NCI-H2227 (cell line): Measurements from ENCODE around the gene SYCE1L.
"Not testable (repeated sequence)": the region's sequence is repeated elsewhere in the genome, so short reads cannot be mapped to it uniquely, and the experiment has no call there.

Source experiments
- DNase-seq: peaks from one replicate; lab custom pipeline; 2025; ENCODE audit not compliant: unreplicated experiment; lab: John Stamatoyannopoulos, UW

SYCE1L gene

GRCh38 chr16:77199211-77199610, at the start of gene SYCE1L:
Gene SYCE1L, plus strand, starts transcription at chr16:77199408. Its CDS starts 44 bp downstream, at chr16:77199452.
- no peak for DNase-seq

- no peak for DNase-seq
These were observed 41.7 kb upstream of the SYCE1L start for GRCh38 chr16:77157346-77158058.

- no peak for DNase-seq
These were observed 40.9 kb upstream of the SYCE1L start for GRCh38 chr16:77158293-77158692.

GRCh38 chr16:77165006-77165405, 34.2 kb upstream of the SYCE1L start:
- DNase-seq: no peak

- DNase-seq: not testable (repeated sequence)
These were observed 33.5 kb upstream of the SYCE1L start for GRCh38 chr16:77165536-77166236.

GRCh38 chr16:77166726-77167125, 32.5 kb upstream of the SYCE1L start:
- DNase-seq: no peak

GRCh38 chr16:77168901-77169300, 30.3 kb upstream of the SYCE1L start:
- DNase-seq: no peak

GRCh38 chr16:77169650-77170236, 29.5 kb upstream of the SYCE1L start:
- peak; percentile 76 for DNase-seq

- DNase-seq: no peak
These were observed 28.4 kb upstream of the SYCE1L start for GRCh38 chr16:77170805-77171204.

- peak; percentile 83 for DNase-seq
These were observed 27.2 kb upstream of the SYCE1L start for GRCh38 chr16:77171745-77172635.

GRCh38 chr16:77172951-77173350, 26.3 kb upstream of the SYCE1L start:
- no peak for DNase-seq

- no peak for DNase-seq
These were observed 16.1 kb upstream of the SYCE1L start for GRCh38 chr16:77183137-77183536.

- not testable (repeated sequence) for DNase-seq
These were observed 12.9 kb upstream of the SYCE1L start for GRCh38 chr16:77186298-77186697.

GRCh38 chr16:77190190-77190477, 9.1 kb upstream of the SYCE1L start:
- DNase-seq: no peak

GRCh38 chr16:77190478-77191258, 8.5 kb upstream of the SYCE1L start, which contains the start of gene MON1B:
Gene MON1B, plus strand, starts transcription at chr16:77191190. Its CDS starts 296 bp downstream, at chr16:77191486.
- peak; percentile 95 for DNase-seq

GRCh38 chr16:77191259-77191969, 7.8 kb upstream of the SYCE1L start:
- DNase-seq: no peak

GRCh38 chr16:77193377-77193776, 5.8 kb upstream of the SYCE1L start:
- no peak for DNase-seq

GRCh38 chr16:77194295-77195231, 4.6 kb upstream of the SYCE1L start:
- DNase-seq: no peak

GRCh38 chr16:77195411-77195810, 3.8 kb upstream of the SYCE1L start:
- DNase-seq: no peak
